HG02763 (cell line): ENCODE data around the gene ORC1.

Source experiments
- ATAC-seq: cut with Tn5 transposase; IDR thresholded peaks from one replicate; pipeline ENCODE4 v1.9.1; 2021; ENCODE audit warnings: mild to moderate bottlenecking, moderate library complexity; ENCODE audit not compliant: unreplicated experiment

The ORC1 gene

DNA sequence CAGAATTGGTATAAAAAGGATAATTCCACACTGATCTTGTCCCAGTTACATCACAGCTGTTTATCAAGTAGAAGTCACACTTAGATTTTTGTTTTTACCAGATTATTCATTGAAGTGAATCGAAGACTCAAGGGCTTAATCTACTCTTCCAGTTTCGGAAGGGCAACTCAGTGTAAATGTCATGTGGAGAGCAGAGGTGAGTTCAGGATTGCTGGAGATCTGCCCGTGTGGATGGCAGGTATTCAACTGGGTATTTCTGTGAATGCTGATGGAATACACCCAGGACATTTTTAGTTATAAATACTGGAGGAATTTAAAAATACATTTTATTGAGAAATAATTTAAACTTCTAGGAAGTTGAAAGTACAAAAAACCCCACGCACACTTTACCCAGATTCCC, 57.6 kb downstream of the ORC1 start:
- ATAC-seq, result no peak

DNA sequence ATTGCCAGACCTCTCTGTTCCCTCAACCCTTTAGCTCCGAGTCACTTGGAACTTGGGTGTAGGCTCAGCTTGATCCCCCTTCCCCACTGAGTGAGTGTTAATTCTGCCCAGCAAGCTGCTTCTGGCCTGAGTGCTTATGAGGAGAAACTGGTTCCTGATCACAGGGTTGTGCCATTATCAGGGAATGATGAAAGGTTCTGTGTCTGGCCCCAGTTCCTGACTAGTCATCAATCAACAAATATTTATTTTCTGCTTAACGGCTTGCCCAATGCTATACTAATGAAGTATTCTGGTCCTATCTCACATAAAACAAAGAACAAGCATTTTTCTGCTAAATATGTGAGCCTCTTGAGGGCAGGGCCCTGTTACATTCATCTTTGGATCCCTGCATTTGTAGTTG, 59.0 kb downstream of the ORC1 start:
- ATAC-seq, result no peak

DNA sequence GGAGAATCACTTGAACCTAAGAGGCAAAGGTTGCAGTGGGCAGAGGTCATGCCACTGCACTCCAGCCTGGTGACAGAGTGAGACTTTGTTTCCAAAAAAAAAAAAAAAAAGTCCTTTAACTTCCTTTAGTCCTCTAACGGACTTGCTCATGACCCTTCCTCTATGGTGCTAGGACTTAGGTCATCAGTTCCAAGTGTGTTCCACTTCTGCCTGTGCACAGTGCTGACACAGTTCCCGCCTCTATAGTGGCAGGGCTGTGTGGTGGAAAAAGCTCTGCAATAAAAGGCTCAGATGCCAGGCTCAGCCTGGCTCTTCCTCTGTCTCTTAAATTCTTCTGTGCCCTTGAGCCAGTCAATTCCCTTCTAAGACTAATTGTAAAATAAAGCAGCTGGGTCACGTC, 60.2 kb downstream of the ORC1 start:
- no peak for ATAC-seq

DNA sequence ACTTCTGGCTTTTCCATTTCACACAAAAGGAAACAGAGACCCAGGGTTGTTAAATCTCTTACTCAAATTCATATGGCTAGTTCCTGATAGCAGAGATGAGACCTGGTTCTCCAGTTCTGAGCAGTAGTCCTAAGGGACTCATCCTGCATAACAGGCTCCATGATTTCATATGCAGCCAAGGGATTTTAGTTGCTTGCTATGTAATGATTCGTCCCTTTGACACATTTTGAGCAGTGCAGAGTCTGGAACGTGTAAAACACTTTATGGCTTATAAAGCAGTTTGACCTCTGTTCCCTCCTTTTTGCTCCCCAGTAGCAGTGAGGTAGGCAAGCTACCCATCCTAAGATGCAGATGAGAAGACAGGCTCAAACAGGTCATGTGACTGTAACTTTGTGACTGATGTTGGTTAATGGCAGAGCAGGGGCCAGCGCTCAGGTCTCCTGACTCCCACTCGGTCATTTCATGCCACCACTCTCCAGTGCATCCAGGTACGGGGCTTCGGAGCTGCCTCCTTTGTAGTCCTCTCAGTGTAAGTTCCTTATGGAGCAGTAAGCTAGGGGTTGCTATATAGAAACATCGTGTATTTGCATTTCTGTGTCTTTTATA, 62.5 kb downstream of the ORC1 start:
- ATAC-seq, result no peak

DNA sequence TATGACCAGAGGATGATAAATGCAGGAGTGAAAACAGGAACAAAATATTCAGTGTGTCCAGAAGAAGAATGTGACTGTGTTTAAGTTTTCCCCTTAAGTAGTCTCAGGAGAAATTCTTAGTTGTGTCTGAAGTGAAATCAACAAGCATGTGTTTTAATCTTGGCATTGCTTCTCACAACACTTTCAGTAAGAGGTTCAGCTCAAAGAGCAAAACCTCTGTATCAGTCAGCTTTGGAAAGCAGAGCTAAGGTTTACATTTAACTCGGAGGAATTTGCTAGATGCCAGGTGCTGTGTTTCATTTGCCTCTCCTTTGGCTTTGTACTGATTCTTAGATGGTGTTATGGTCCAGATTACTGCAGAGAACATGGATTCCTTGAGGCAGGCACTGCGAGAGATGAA, 66.8 kb downstream of the ORC1 start:
- ATAC-seq, result no peak

DNA sequence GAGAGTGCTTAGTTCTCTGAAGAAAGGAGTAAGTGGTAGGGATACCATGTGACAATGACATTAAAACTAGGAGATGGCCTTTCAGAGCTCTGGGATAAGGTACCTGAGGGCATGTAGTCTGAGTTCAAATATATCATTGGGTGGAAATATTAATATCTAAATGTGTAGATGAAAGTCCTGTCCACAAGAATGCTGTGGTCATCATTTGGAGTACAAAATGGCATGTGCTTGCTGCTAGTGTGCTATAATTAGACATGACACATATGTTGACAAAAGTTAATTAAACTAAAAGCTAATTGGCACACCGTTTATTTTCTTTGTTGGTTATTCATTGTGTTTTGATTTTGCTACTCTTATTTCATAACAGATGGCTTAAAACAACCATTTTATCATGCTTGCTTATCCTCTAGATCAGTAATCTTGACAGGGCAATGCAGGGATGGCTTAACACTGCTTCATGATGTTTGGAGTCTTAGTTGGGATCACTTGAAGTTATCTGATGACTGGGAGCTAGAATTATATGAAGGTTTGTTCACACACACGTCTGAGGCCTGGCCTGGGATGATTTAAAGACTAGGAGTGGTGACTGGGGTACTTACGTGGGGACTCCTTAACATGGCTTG, 69.2 kb downstream of the ORC1 start:
- no peak for ATAC-seq

DNA sequence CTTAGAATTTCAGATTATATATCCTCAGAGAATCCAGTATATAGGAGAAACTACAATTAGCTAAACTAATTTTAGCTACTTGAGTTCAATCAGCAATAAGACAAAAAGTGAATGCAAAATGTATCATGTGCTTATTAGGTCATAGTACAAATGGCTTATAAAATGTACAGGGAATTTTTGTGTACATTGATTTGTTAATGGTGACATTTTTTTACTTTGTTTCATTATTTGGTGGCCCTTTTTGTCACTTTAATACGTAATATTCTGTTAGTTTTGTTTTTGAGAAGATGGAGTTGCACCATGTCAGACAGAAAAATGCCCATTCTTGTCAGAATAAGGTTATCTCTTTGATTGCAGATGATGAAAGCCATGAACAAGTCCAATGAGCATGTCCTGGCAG, 71.8 kb downstream of the ORC1 start:
- ATAC-seq, result no peak

DNA sequence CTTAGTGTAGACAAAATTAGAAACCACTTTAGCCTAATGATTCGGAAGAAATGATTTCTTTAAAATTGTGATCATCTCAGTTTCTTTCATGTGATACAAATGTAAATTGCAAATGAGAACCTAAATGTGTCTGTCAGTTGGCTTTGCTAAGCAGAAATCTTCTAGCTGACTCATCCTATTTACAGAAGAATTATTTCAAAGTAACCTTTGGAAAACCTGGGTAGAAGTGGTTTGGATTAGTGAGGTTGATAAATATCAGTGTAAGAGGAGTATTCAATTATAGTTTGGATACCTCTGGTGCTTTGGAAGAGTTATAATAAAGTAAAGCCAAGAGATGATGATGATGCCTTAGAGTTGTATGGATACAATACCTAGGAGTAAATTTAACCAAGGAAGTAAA, 75.6 kb downstream of the ORC1 start:
- ATAC-seq, result no peak

DNA sequence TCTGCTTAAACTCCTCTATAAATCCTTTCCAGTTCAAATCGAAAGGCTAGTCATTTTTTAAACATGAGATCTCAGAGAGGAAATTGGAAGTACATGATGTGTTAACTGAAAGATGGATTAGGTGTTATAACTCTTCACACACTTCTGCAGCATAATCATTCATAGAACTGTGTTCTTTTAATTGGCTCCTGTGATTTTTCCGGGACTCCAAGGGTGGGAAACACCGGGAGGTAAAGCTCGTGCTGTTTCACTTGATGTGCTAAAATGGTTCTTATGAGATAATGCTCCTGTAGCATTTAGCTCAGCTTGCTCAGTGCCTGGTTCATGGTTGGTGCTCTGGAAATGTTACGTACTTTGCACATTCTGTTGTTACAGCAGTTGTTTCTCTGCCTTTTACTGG, 78.4 kb downstream of the ORC1 start:
- no peak for ATAC-seq

DNA sequence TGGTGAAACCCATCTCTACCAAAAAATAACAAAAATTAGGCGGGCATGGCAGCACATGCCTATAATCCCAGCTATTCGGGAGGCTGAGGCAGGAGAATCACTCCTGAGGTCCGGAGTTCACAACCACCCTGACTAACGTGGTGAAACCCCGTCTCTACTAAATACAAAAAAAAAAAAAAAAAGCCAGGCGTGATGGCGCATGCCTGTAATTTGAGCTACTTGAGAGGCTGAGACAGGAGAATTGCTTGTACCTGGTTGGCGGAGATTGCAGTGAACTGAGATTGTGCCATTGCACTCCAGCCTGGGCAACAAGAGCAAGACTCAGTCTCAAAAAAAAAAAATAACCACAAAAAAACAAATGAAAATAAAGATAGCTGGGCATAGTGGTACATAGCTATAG, 80.5 kb downstream of the ORC1 start:
- ATAC-seq, result no peak
